ENCODE results near the gene SHISA8.
"Not testable (repeated sequence)": the region's sequence is repeated elsewhere in the genome, so short reads cannot be mapped to it uniquely, and the experiment has no call there.

The SHISA8 gene

DNA sequence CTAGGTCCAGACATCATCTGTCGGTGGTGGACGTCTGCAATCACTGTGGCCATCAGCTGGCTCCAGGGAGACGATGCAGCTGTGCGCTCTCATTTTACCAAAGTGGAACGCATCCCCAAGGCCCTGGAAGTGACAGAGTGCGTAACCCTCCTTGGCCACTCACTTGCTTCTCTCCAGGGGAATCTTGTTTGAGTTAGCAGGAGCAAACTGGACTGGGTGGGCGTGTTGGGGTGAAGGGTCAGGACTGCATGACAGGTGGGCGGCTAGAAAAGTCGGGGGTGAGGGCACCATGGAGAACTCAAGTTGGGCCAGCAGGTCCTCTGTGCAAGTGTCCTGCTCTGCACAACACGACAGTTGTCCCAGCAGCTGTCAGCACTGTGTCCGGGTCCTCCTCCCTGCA is 16.2 kb downstream of the SHISA8 start:
- DNase-seq: no peak

- DNase-seq: no peak
Observed at GRCh38 chr22:41893591-41894375, 21.1 kb downstream of the SHISA8 start.

GRCh38 chr22:41892721-41893120 is 22.2 kb downstream of the SHISA8 start:
- no peak for DNase-seq

DNA sequence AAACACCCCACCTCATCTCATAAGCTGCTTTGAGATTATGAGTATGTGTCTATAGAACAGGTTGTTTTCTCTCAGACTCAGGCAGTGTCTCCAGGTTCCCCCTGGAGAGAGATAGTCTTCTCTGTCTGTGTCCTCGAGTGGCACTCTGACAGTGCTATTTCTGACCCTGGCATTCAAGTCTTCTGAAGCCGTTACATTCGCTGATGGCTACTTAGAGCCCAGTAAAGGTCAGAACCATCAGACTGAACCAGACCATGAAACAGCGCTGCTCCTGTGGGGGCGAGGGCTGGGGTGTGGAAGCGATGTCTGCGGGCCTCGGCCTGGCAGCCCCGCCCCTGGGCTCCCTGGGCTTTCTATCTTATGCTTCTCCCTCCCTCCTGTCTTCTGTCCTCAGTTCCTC is 23.5 kb downstream of the SHISA8 start:
- DNase-seq: no peak

- no peak for DNase-seq
Observed at GRCh38 chr22:41888627-41889200, 26.2 kb downstream of the SHISA8 start.

DNA sequence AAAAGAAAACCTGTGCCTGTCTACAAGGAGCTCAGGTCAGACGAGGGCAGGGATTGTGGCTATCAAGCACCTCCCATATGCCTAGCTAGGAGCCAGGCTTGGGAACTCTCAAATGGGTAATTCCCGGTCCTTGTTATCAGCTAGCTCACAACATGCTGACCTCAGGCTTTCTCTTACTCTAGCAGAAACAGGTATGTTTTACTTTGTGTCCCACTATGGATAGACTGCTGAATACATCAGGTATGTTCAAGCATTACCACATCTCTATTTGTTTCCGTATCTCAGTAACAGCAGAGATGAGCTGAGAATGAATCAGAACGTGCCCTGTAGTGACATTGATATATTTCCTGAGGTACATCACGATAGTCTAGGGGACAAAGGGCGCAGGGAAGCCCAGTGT is 29.4 kb downstream of the SHISA8 start:
- no peak for DNase-seq

DNA sequence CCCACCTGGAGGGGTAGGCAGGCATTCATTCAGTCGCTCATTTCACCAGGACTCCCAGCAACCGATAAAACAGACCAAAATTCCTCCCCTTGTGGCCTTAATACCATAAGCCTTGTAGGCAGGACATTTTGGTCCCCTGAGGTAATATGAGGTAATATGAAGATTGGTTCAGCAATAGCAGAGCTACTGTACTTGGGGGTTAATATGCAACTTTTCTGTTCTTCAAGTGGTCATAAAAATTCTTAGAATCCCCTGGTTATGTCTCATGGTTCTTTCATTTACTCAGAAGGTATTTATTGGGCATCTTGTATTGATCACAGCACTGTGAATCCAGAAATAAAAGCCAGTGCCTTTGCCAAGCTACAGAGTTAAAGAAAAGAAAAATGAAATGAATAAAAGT is 29.8 kb downstream of the SHISA8 start:
- no peak for DNase-seq

DNA sequence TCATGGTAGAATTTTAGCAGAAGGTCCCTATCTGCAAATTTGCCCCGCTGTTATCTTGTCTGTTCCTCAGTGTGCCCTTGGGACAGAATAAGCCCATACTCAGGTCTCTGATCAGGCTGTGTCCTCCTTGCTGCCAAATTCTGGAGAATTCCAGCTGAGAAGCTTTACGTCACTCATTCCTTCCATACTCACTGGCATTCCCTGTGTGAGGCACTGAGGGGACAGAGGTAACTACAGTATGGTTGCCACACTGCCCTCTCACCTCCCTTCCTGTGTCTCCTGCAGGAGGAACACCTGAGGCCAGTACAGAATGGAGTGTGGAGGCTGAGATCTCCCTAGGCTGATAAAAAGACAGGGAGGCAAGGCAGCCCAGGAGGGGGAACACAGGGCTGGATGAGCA is 31.5 kb downstream of the SHISA8 start:
- DNase-seq: no peak

GRCh38 chr22:41880653-41881052 is 34.2 kb downstream of the SHISA8 start:
- DNase-seq: no peak

GRCh38 chr22:41876675-41877074 is 38.2 kb downstream of the SHISA8 start:
- DNase-seq: no peak

GRCh38 chr22:41876275-41876674 is 38.6 kb downstream of the SHISA8 start:
- no peak for DNase-seq

GRCh38 chr22:41875531-41876270 is 39.2 kb downstream of the SHISA8 start:
- no peak for DNase-seq

DNA sequence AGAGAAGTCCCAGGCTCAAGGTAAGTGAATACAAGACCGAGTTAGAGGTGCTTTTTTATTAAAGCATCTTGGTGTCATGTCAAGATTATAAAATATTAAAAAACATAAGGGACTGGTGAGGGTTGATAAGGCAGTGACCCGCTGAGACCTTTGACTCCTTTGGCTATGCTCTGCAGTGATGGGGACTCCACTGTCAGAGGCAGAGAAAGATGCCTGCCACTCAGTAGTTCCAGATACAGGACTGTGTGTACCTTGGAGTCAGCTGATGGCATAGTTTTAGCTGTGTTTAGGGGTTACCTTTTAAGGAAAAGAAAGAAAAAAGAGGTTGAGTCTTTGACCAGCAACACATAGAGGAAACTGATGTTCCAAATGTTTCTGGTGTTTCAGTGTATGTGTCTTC is 40.8 kb downstream of the SHISA8 start:
- DNase-seq: no peak

DNA sequence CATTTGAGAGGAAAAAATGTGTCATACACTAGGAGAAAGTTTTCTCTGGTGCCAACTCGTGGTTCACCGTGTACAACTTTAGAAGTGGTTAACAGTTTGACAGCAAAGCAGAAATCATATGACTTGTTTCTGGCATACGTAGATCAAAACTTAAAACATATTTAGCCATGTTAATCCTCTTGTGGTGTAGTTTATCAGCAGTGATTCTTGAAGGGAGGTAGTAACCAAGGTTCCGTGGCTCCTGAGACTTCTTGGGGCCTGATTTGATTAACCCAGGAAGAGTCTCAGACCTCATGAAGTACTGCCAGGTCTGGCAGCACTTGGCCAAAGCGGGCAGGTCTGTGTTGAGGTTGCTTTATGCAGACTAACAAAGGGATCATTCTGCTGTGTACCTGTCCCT is 41.5 kb downstream of the SHISA8 start:
- no peak for DNase-seq

GRCh38 chr22:41870786-41871185 is 44.1 kb downstream of the SHISA8 start:
- DNase-seq: no peak

GRCh38 chr22:41870081-41870480 is 44.8 kb downstream of the SHISA8 start:
- not testable (repeated sequence) for DNase-seq

GRCh38 chr22:41868556-41868955 is 46.3 kb downstream of the SHISA8 start:
- DNase-seq: no peak

GRCh38 chr22:41863472-41863871 is 51.4 kb downstream of the SHISA8 start:
- no peak for DNase-seq

DNA sequence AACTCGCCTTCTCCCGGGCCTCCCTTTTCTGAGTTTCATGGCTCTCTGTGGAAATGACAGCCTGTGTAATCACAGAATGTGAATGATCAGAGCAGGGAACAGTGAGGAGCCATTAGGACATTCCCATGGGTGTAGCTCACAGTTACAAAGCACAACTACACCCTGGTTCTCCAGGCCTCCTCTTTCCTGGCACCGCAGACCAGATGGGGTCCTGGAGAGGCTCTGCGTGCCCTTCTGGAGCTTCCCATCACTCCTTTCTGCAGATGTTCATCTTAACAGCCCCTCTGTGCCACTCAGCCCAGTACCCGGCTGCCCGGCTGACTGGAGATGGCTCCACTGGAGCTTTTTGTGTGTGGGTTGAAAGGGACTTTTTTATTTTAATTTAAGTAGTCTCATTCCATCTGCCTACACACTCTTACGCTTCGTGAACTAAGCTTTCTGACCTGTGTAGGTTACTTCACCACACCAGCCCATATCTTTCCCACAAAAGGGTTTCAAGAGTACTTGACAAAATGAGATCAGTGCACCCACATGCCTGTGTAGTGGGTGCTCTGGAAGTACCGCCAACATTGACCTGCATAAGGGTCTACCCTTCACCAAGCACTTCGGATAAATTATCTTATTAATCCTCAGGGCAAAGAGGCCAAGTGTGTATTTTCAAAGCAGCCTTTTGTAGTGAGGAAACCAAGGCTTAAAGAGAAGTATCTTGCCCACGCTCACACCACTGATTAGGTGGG is 52.2 kb downstream of the SHISA8 start:
- no peak for DNase-seq

DNA sequence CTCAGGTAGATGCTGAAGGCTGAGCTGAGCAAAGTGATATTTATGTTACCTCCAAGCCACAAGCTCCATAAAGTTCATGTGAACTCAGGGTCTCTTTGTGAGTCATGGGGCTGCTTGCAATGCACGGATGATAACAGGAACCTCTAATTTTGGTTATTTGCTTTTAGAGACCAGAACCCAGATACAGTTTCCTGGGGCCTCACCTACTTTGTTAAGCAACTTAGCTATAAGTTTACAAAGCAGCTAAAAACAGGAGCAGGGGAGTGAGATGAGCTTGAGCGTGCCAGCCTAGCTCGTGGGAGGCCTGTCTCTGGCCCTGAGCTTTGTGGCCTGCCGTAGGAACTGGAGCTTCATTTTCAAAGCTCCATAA is 52.7 kb downstream of the SHISA8 start:
- no peak for DNase-seq
